OCI-M1 (cell line): ENCODE measurements around the gene AP1S3.
A peak's percentile ranks its signal among the peaks of the same experiment; 100 is the strongest.

Experiments
- DNase-seq: peaks from one replicate; lab custom pipeline; 2025; lab: John Stamatoyannopoulos, UW

The AP1S3 gene

DNA sequence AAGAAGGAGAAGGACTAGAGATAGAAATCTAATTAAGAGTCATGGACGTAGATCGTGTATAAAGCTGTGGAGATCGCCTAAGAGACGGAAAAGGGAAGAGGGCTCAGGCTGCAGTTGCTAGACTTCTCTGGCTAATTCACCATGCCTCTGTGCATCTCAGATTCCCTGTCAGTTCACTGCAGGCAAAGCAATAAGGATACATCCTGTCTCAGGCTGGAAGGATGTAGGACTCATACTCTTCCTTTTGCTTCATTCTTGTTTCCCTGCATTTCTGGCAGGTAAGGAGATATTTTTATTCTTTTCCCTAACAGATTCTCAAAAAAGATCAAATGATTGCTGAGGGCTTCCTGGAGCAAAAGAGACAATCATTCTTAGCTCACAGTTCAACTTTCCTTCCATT lies 112.5 kb downstream of the AP1S3 start:
- DNase-seq: no peak

DNA sequence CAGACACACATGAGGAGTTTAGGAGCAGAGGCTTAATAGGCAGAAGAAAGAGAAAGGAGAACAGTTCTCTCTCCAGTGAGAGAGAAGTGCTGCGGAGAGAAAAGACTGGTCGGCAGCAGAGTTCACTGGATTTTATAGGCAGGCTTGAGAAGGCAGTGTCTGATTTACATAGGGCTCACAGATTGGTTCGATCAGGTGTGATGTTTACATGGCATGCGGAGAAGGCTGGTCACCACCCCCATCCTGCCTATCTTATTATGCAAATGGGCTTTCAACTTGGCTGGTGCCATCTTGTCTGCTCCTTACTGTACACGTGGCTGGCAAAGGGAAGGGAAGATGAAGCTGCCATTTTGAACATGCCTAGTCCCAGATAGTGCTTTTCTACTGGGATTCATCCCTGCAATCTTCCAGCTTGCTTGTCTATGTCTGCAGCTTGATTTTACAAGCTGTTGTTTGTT lies 113.4 kb downstream of the AP1S3 start:
- DNase-seq: peak; percentile 34

DNA sequence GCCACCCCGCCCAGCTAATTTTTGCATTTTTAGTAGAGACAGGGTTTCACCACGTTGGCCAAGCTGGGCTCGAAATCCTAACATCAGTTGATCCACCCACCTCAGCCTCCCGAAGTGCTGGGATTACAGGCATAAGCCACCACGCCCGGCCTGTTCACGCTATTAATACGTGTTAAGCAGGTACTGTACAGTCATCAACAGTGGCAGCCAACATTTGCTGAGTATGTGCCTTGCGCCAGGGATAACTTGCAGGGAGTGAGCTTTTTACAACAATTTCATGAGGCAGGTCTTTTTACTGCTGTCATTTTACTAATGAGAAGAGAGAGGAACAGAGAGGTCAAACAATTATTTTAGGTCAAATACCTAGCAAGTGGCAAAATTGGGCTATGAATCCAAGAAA lies 115.2 kb downstream of the AP1S3 start:
- DNase-seq: no peak

- no peak for DNase-seq
Measured at GRCh38 chr2:223721746-223722145, 115.6 kb downstream of the AP1S3 start.

- DNase-seq: peak; percentile 11
Measured at GRCh38 chr2:223720367-223720766, 117.0 kb downstream of the AP1S3 start.

DNA sequence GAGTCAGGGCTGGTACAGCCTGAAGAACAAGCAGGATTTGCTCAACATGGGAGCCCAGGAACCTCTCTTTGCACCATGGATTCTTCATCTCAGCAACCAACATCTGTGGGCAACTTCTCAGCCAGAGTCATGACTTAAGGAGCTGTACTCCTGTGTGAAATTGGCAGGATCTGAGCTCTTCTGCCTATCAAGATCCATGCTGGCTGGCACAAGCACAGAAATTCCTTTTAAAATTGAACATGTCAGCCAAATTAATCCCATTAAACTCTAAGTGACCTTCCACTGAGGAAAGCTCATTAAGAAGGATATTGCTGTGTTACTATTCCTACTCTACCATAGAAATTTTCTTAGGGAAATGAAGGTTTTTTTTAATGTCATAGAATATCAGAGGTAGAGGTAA lies 124.7 kb downstream of the AP1S3 start:
- DNase-seq: no peak

- DNase-seq: no peak
Measured at GRCh38 chr2:223711596-223712326, 125.6 kb downstream of the AP1S3 start.
